Nephron (organoid): ENCODE measurements around the gene KRT23.

ENCODE experiments used
- H3K27ac Mint-ChIP-seq, 3 experiments: 2 replicates each; pipeline ENCODE4 v1.8.0; 2020; ENCODE audit warnings: mixed read lengths in 3 of 3, mild to moderate bottlenecking in 2 of 3, moderate library complexity in 1 of 3
- H3K27me3 Mint-ChIP-seq: 2 replicates; pipeline ENCODE4 v1.8.0; 2021; ENCODE audit warnings: low read depth, mild to moderate bottlenecking, moderate library complexity, mixed read lengths
- H3K36me3 Mint-ChIP-seq: 2 replicates; pipeline ENCODE4 v1.8.0; 2020; ENCODE audit warnings: low read depth, mixed read lengths
- H3K4me1 Mint-ChIP-seq: 2 replicates; pipeline ENCODE4 v1.8.0; 2020; ENCODE audit warnings: mixed read lengths
- H3K4me3 Mint-ChIP-seq, 3 experiments: 2 replicates each; pipeline ENCODE4 v1.8.0; 2020; ENCODE audit warnings: mild to moderate bottlenecking in 3 of 3, mixed read lengths in 3 of 3, moderate library complexity in 2 of 3
- H3K9me3 Mint-ChIP-seq: 2 replicates; pipeline ENCODE4 v1.8.0; 2020; ENCODE audit warnings: mixed read lengths
- TF ChIP-seq, protein P1 (sequence below), 3 experiments: fragments of 200-600 bp; sonication (generic); IDR thresholded peaks; one replicate each; pipeline ENCODE4 v1.5.0; 2021; ENCODE audit warnings: antibody characterized with exemption in 3 of 3; ENCODE audit not compliant: unreplicated experiment in 3 of 3

KRT23 gene

DNA sequence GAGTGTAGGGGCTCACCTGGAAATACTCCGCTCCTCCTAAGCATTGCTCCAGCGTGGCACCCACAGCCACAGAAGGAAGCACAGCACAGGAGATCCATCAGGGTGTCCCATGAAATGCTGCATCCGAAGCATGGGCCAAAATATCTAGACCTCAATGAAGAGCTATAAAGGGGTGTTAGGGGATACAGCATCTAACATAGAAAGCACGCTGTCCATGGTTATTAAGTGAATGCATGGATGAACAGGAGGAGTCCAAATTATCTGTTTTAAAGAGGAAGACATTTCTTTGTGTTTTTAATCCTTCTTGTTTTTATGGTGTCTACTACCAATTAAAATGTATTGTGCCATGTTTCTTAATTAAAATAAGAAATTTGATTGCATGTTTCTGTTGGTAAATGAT is 30.8 kb downstream of the KRT23 start:
- H3K4me1 Mint-ChIP-seq = peaks cover 31% of the 10 kb centered on the region
- H3K27ac Mint-ChIP-seq = no peak overlapping the region
- TF ChIP-seq, protein P1, sequence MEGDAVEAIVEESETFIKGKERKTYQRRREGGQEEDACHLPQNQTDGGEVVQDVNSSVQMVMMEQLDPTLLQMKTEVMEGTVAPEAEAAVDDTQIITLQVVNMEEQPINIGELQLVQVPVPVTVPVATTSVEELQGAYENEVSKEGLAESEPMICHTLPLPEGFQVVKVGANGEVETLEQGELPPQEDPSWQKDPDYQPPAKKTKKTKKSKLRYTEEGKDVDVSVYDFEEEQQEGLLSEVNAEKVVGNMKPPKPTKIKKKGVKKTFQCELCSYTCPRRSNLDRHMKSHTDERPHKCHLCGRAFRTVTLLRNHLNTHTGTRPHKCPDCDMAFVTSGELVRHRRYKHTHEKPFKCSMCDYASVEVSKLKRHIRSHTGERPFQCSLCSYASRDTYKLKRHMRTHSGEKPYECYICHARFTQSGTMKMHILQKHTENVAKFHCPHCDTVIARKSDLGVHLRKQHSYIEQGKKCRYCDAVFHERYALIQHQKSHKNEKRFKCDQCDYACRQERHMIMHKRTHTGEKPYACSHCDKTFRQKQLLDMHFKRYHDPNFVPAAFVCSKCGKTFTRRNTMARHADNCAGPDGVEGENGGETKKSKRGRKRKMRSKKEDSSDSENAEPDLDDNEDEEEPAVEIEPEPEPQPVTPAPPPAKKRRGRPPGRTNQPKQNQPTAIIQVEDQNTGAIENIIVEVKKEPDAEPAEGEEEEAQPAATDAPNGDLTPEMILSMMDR (IDR thresholded peaks at IDR 0.05; ENCODE audit: unreplicated experiment in 3 of 3) = no peak
- H3K36me3 Mint-ChIP-seq = no peaks in the 10 kb centered on the region
- peaks cover 17% of the 10 kb centered on the region for H3K27me3 Mint-ChIP-seq
- no peaks in the 10 kb centered on the region for H3K9me3 Mint-ChIP-seq
- H3K4me3 Mint-ChIP-seq = no peak overlapping the region

DNA sequence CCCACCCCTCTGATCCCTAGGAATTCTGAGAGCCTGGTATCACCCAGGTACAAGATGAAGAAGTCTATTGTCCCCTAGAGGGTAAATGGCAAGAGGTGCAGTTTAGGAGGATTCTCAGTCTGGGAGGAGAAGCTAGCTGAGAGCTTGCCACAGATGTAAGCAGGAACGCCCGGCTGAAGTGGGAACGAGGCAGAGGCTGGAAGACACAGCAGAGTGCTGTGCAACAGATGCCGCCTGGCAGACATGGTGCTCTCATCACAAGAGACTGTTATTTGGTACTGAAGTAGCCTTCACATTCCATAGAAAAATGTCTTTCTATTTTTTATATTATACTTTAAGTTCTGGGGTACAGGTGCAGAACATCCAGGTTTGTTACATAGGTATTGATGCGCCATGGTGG is 32.1 kb downstream of the KRT23 start:
- TF ChIP-seq, protein P1 (IDR thresholded peaks at IDR 0.05; ENCODE audit: unreplicated experiment in 3 of 3) = no peak
- no peaks in the 10 kb centered on the region for H3K36me3 Mint-ChIP-seq
- no peak overlapping the region for H3K4me3 Mint-ChIP-seq
- H3K4me1 Mint-ChIP-seq = peaks cover 21% of the 10 kb centered on the region
- H3K27me3 Mint-ChIP-seq = peaks cover 17% of the 10 kb centered on the region
- H3K27ac Mint-ChIP-seq = no peak overlapping the region
- H3K9me3 Mint-ChIP-seq = no peaks in the 10 kb centered on the region

DNA sequence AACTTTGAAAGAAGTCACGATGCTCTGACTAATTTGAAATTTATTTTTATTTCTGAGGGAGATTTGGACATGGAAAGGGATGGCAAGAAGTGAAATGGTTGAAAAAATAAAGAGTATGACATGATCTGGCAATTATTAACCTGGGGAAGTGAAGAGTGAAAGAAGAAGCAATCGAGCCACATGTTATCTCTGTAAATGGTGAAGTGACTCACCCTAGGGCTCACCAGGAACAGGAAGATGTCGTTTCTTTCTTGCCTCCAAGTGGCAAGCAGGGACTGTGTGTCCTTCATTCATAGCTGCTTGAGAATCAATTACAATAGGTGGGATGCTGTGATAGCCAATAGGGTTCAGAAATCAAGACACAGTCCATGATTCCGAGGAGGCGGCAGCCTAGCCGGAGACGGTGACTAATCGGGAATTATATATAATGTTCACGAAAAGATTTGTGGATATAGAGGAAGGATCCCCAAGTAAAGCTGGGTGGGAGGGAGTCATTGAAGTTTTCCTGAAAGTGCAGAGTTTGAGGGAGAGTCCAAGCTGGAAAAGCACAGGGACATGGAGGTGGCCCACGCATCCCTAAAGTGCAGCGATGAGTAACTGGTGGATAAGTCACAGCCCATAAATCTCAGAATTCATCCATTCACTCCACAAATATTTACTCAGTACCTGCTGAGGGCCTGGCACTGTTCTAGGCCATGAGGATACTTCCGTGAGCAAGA is 34.2 kb downstream of the KRT23 start:
- H3K4me3 Mint-ChIP-seq = no peak overlapping the region
- peaks cover under 1% of the 10 kb centered on the region for H3K4me1 Mint-ChIP-seq
- H3K9me3 Mint-ChIP-seq = no peaks in the 10 kb centered on the region
- TF ChIP-seq, protein P1 (IDR thresholded peaks at IDR 0.05; ENCODE audit: unreplicated experiment in 3 of 3) = no peak
- H3K36me3 Mint-ChIP-seq = no peaks in the 10 kb centered on the region
- peaks cover 13% of the 10 kb centered on the region for H3K27me3 Mint-ChIP-seq
- H3K27ac Mint-ChIP-seq = peak overlapping the region; percentile 14 to 74 (median 28)

DNA sequence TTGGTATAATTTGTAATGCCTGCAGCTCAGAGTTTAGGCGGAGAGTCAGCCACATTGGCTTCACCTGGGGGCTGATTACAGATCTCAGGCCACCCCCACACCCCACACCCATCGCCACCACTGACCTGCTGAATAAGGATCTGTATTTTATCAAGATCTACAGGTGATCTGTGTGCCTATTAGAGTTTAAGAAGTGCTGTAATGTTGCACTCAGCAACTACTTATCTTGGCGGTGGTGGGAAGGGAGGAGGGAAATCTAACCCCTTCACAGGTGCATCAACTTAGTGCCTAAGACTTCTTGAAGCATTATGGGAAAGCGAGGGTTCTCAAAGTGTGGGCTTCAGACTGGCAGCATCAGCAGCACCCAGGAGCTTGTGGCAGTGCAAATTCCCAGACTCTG is 34.9 kb downstream of the KRT23 start:
- Mint-ChIP-seq H3K9me3 (no peaks in the 10 kb centered on the region), H3K4me3 (no peak overlapping the region), H3K27ac (no peak overlapping the region), H3K36me3 (no peaks in the 10 kb centered on the region), H3K4me1 (no peaks in the 10 kb centered on the region), H3K27me3 (peaks cover 13% of the 10 kb centered on the region)
- TF ChIP-seq, protein P1 (IDR thresholded peaks at IDR 0.05; ENCODE audit: unreplicated experiment in 3 of 3) = no peak

DNA sequence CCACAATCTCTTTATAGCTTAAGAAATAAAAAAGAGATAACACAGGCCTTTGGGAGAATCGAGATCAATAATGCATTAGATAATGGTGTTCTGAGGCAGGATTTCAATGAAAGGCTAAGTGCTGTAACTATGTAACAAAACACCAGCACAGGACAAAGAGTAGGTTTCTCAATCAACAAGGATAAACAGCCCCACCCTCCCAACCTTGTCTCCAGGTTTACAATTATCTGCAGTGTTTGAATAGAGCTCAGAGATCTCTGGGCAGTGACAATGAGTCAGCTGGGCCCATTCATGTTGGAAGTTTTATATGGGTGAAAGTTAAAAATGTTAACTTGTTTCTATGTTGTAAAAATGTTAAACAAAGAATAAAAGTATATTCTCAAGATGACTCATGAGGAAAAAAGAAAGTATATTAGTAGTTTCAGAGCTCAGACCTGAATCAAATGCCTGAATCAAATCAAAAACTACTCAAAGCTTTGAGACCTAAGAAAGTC is 35.4 kb downstream of the KRT23 start:
- Mint-ChIP-seq H3K27ac (no peak overlapping the region), H3K27me3 (peaks cover 13% of the 10 kb centered on the region), H3K4me1 (no peaks in the 10 kb centered on the region), H3K9me3 (no peaks in the 10 kb centered on the region), H3K4me3 (no peak overlapping the region), H3K36me3 (no peaks in the 10 kb centered on the region)
- TF ChIP-seq, protein P1 (IDR thresholded peaks at IDR 0.05; ENCODE audit: unreplicated experiment in 3 of 3) = no peak

DNA sequence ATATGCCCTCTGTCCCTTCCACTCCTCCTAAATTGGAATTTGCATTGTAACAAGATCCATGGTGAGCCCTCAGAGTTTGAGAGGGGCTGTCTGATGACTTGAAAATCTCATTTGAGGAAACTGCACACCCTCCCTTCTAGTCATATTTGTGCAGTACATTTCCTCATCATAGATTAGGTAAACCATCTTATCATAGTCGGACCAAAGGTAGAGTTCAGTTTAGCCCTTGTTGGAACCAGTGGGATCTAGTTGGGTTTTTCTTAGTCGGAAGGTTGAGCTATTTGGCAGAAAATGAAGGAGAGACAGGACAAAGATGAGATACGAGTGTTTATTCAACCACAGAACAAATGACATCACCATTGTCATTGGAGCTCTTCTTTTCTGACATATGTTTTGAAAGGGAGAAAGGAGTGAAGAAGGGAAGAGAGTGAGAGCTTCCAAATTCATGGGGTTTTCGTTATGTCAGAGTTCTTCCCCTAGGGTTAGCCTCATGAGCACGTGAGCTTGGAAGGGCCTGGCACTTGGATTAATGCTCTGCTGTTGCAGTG is 36.6 kb downstream of the KRT23 start:
- H3K27ac Mint-ChIP-seq = no peak overlapping the region
- H3K4me3 Mint-ChIP-seq = no peak overlapping the region
- peaks cover 11% of the 10 kb centered on the region for H3K27me3 Mint-ChIP-seq
- TF ChIP-seq, protein P1 (IDR thresholded peaks at IDR 0.05; ENCODE audit: unreplicated experiment in 3 of 3) = no peak
- no peaks in the 10 kb centered on the region for H3K9me3 Mint-ChIP-seq
- no peaks in the 10 kb centered on the region for H3K36me3 Mint-ChIP-seq
- no peaks in the 10 kb centered on the region for H3K4me1 Mint-ChIP-seq
